ENCODE results near the gene ERH. TPM values are rescaled to one million over a fixed set of nuclear protein-coding genes. Genes with fewer than 3 reads are reported as not detected.

The ERH gene
- total RNA-seq, 3 donors from 2014 or later = 69.0 to 98.0 (median 77.6) TPM

GRCh38 chr14:69430306-69430939 lies 32.3 kb upstream of the ERH start:
- intact Hi-C loops (cut with DNase I; ENCODE audit: low total_unique reads) = no loop called here
- H3K36me3 ChIP-seq = peaks cover 4% of the 10 kb centered on the region
- no peaks in the 10 kb centered on the region for H3K9me3 ChIP-seq
- H3K4me1 ChIP-seq = no peaks in the 10 kb centered on the region
- no peak overlapping the region for H3K4me3 ChIP-seq
- no peak overlapping the region for H3K27ac ChIP-seq
- TF ChIP-seq POLR2A (IDR thresholded peaks at IDR 0.05) (no peak), CTCF (IDR thresholded peaks at IDR 0.05) (no peak), POLR2AphosphoS5 (IDR thresholded peaks at IDR 0.05) (no peak)
- no peaks in the 10 kb centered on the region for H3K27me3 ChIP-seq
- no peak for DNase-seq (ENCODE audit: low spot score in 2 of 2)

GRCh38 chr14:69429643-69430042 lies 31.5 kb upstream of the ERH start:
- DNase-seq (ENCODE audit: low spot score in 2 of 2) = no peak
- no peaks in the 10 kb centered on the region for H3K4me1 ChIP-seq
- no peak for TF ChIP-seq POLR2A (IDR thresholded peaks at IDR 0.05)
- no peak for TF ChIP-seq POLR2AphosphoS5 (IDR thresholded peaks at IDR 0.05)
- no peak for TF ChIP-seq CTCF (IDR thresholded peaks at IDR 0.05)
- intact Hi-C loops (cut with DNase I; ENCODE audit: low total_unique reads) = no loop called here
- no peaks in the 10 kb centered on the region for H3K27me3 ChIP-seq
- H3K27ac ChIP-seq = no peak overlapping the region
- peaks cover 4% of the 10 kb centered on the region for H3K36me3 ChIP-seq
- no peaks in the 10 kb centered on the region for H3K9me3 ChIP-seq
- H3K4me3 ChIP-seq = no peak overlapping the region

- Histone ChIP-seq H3K9me3 (no peaks in the 10 kb centered on the region), H3K4me1 (no peaks in the 10 kb centered on the region), H3K27me3 (no peaks in the 10 kb centered on the region), H3K36me3 (peaks cover 4% of the 10 kb centered on the region), H3K4me3 (no peak overlapping the region), H3K27ac (no peak overlapping the region)
- no peak for TF ChIP-seq POLR2A (IDR thresholded peaks at IDR 0.05)
- TF ChIP-seq CTCF (IDR thresholded peaks at IDR 0.05) = no peak
- TF ChIP-seq POLR2AphosphoS5 (IDR thresholded peaks at IDR 0.05) = no peak
- no peak for DNase-seq (ENCODE audit: low spot score in 2 of 2)
- intact Hi-C loops (cut with DNase I; ENCODE audit: low total_unique reads) = no loop called here
Observed at GRCh38 chr14:69428289-69428998, 30.3 kb upstream of the ERH start.

- peaks cover 4% of the 10 kb centered on the region for H3K36me3 ChIP-seq
- intact Hi-C loops (cut with DNase I; ENCODE audit: low total_unique reads) = no loop called here
- H3K4me1 ChIP-seq = no peaks in the 10 kb centered on the region
Observed at GRCh38 chr14:69427596-69427995, 29.5 kb upstream of the ERH start.

More at GRCh38 chr14:69427596-69427995, 29.5 kb upstream of the ERH start:
- Histone ChIP-seq H3K4me3 (no peak overlapping the region), H3K27me3 (no peaks in the 10 kb centered on the region), H3K27ac (no peak overlapping the region), H3K9me3 (no peaks in the 10 kb centered on the region)
- no peak for DNase-seq (ENCODE audit: low spot score in 2 of 2)
- TF ChIP-seq CTCF (IDR thresholded peaks at IDR 0.05) = no peak
- no peak for TF ChIP-seq POLR2AphosphoS5 (IDR thresholded peaks at IDR 0.05)
- no peak for TF ChIP-seq POLR2A (IDR thresholded peaks at IDR 0.05)

Data from breast epithelium (tissue), 4 donors.